Loucy (cell line): ENCODE results near the gene FOXR1.

Source experiments
- H2AFZ ChIP-seq: fragments of 200-600 bp; sonication (generic); 2 replicates; pipeline ENCODE4 v1.6.0; 2016; ENCODE audit warnings: antibody characterized with exemption, mild to moderate bottlenecking, low read length, moderate library complexity
- H3F3A ChIP-seq: fragments of 200-600 bp; 2 replicates; pipeline ENCODE4 v1.6.0; 2016; ENCODE audit warnings: antibody characterized with exemption, low read depth, mild to moderate bottlenecking
- H3K27me3 ChIP-seq: fragments of 200-600 bp; sonication (generic); 2 replicates; pipeline ENCODE4 v1.6.1; 2014; ENCODE audit warnings: low read length, mild to moderate bottlenecking; ENCODE audit not compliant: insufficient read depth, poor library complexity, severe bottlenecking
- H3K36me3 ChIP-seq: fragments of 200-600 bp; sonication (generic); 2 replicates; pipeline ENCODE4 v1.6.1; 2016; ENCODE audit warnings: low read length; ENCODE audit not compliant: insufficient read depth
- H3K4me1 ChIP-seq: fragments of 200-600 bp; sonication (generic); 2 replicates; pipeline ENCODE4 v1.5.1; 2014; ENCODE audit warnings: low read length, mild to moderate bottlenecking; ENCODE audit not compliant: insufficient read depth, poor library complexity, severe bottlenecking
- H3K4me2 ChIP-seq: fragments of 200-600 bp; sonication (generic); 2 replicates; pipeline ENCODE4 v1.6.0; 2014; ENCODE audit warnings: antibody characterized with exemption, low read length, low read depth, mild to moderate bottlenecking; ENCODE audit not compliant: poor library complexity, severe bottlenecking
- H3K4me3 ChIP-seq: fragments of 200-600 bp; sonication (generic); 2 replicates; pipeline ENCODE4 v1.5.1; 2014; ENCODE audit warnings: low read length, mild to moderate bottlenecking, mixed read lengths; ENCODE audit not compliant: poor library complexity, severe bottlenecking
- H3K79me2 ChIP-seq: fragments of 200-600 bp; sonication (generic); 2 replicates; pipeline ENCODE4 v1.6.1; 2014; ENCODE audit warnings: low read length; ENCODE audit not compliant: insufficient read depth
- H3K9ac ChIP-seq: fragments of 200-600 bp; sonication (generic); 2 replicates; pipeline ENCODE4 v1.6.0; 2014; ENCODE audit warnings: mild to moderate bottlenecking, low read depth, low read length, moderate library complexity; ENCODE audit not compliant: poor library complexity, severe bottlenecking
- H3K9me2 ChIP-seq: fragments of 200-600 bp; sonication (generic); replicated peaks from 2 replicates; pipeline ENCODE4 v1.6.1; 2016; ENCODE audit warnings: low read depth, low read length, mixed read lengths
- H3K9me3 ChIP-seq: fragments of 200-600 bp; sonication (generic); 2 replicates; pipeline ENCODE4 v1.6.1; 2014; ENCODE audit warnings: mild to moderate bottlenecking, antibody characterized with exemption, low read length, low read depth; ENCODE audit not compliant: insufficient read depth
- H4K20me1 ChIP-seq: fragments of 200-600 bp; sonication (generic); 2 replicates; pipeline ENCODE4 v1.6.0; 2014; ENCODE audit warnings: antibody characterized with exemption, low read length, mild to moderate bottlenecking; ENCODE audit not compliant: insufficient read depth, poor library complexity, severe bottlenecking
- CTCF ChIP-seq: fragments of 200-600 bp; sonication (generic); conservative IDR thresholded peaks from 2 replicates; pipeline ENCODE4 v1.5.1; 2014; ENCODE audit warnings: mild to moderate bottlenecking, antibody characterized with exemption, low read length
- EZH2phosphoT487 ChIP-seq: fragments of 200-600 bp; IDR thresholded peaks from 2 replicates; pipeline ENCODE4 v1.6.1; 2018; ENCODE audit warnings: antibody characterized with exemption, mild to moderate bottlenecking, moderate library complexity, borderline replicate concordance

Gene FOXR1

GRCh38 chr11:119027561-119028345 lies 56.2 kb downstream of the FOXR1 start:
- H3K4me1 ChIP-seq, result peaks cover 22% of the 10 kb centered on the region
- TF ChIP-seq CTCF (no peak), EZH2phosphoT487 (no peak)
- H4K20me1 ChIP-seq, result no peaks in the 10 kb centered on the region
- H2AFZ ChIP-seq, result no peak overlapping the region
- H3F3A ChIP-seq, result no peaks in the 10 kb centered on the region
- H3K9me3 ChIP-seq, result no peaks in the 10 kb centered on the region
- peak overlapping the region; percentile 85 for H3K4me2 ChIP-seq
- H3K9ac ChIP-seq, result peak overlapping the region; percentile 89
- H3K79me2 ChIP-seq, result peaks cover 39% of the 10 kb centered on the region
- H3K4me3 ChIP-seq, result no peak overlapping the region
- peaks cover 10% of the 10 kb centered on the region for H3K36me3 ChIP-seq
- H3K9me2 ChIP-seq, result no peaks in the 10 kb centered on the region
- H3K27me3 ChIP-seq, result no peaks in the 10 kb centered on the region

DNA sequence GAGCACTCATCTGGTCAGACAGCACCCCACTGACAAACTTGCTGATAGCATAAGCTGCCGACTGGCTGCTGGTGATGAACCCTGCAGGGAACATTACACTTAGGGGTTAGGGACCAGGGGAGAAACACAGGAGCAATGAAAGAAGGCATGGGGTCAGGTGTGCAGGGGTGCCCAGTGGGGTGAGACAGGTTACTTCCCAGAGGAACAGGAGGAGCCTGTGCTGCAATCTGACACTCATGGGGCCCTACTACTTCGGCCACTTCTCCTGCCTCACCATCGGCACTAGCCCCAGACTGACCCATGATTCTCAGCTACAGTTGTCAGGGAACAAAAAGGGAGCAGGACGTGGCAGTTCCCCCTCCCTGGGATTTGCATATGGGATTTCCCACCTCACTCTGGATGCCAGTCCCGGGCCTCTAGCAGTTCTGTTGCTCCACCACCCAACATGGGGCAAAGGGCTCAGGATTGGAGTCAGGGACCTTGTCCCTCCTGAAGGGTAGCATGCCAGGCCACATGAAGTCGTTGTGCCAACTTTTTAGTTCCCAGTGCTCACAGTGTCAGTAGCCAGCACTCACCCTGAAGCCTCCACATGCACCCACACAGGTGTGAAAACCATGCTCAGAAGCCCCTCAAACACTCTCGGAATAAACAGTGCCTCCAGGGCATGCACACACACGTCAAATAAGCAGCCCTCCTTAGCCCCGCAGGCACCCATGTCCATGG lies 56.9 kb downstream of the FOXR1 start:
- Histone ChIP-seq H3K27me3 (no peaks in the 10 kb centered on the region), H3K4me3 (peak overlapping the region; percentile 93), H3K4me2 (peak overlapping the region; percentile 85), H4K20me1 (no peaks in the 10 kb centered on the region), H3K9me3 (no peaks in the 10 kb centered on the region), H3K79me2 (peaks cover 32% of the 10 kb centered on the region), H3K9ac (peak overlapping the region; percentile 89), H3K4me1 (peaks cover 22% of the 10 kb centered on the region), H3F3A (no peaks in the 10 kb centered on the region), H2AFZ (no peak overlapping the region), H3K9me2 (no peaks in the 10 kb centered on the region), H3K36me3 (peaks cover 6% of the 10 kb centered on the region)
- TF ChIP-seq CTCF (no peak), EZH2phosphoT487 (no peak)

- H3K27me3 ChIP-seq, result no peaks in the 10 kb centered on the region
- H3K79me2 ChIP-seq, result peaks cover 28% of the 10 kb centered on the region
- no peak overlapping the region for H2AFZ ChIP-seq
- no peaks in the 10 kb centered on the region for H3K9me2 ChIP-seq
- no peaks in the 10 kb centered on the region for H3K9me3 ChIP-seq
- peaks cover 22% of the 10 kb centered on the region for H3K4me1 ChIP-seq
- peak overlapping the region; percentile 89 for H3K9ac ChIP-seq
- H3K4me3 ChIP-seq, result peak overlapping the region; percentile 93
- H3K4me2 ChIP-seq, result peak overlapping the region; percentile 85
- H3F3A ChIP-seq, result no peaks in the 10 kb centered on the region
- TF ChIP-seq CTCF (no peak), EZH2phosphoT487 (no peak)
- no peaks in the 10 kb centered on the region for H4K20me1 ChIP-seq
- H3K36me3 ChIP-seq, result peaks cover 6% of the 10 kb centered on the region; the same call in 1 of the 2 replicates
Measured at GRCh38 chr11:119029069-119029339, 57.4 kb downstream of the FOXR1 start.
